Right atrium auricular region (tissue), 2 donors: Measurements from ENCODE around the gene CTDNEP1. TPM values are rescaled to one million over a fixed set of nuclear protein-coding genes. Genes with fewer than 3 reads are reported as not detected.

Source experiments
- DNase-seq: peaks from one replicate; pipeline ENCODE4 v3.0.0-alpha.2; 2019; ENCODE audit warnings: low spot score
- H3K27ac ChIP-seq, 2 donors: fragments of 200-600 bp; sonication (generic); 1 replicate in 1 of 2; 2 replicates in 1 of 2; pipeline ENCODE4 v1.5.1; 2016 to 2019
- H3K27me3 ChIP-seq, 2 donors: fragments of 200-600 bp; sonication (generic); one replicate each; pipeline versions ENCODE4 v1.5.1 to v1.6.0; 2017 to 2019
- H3K36me3 ChIP-seq: fragments of 200-600 bp; sonication (generic); one replicate; pipeline ENCODE4 v1.5.1; 2016
- H3K4me1 ChIP-seq, 2 donors: fragments of 200-600 bp; sonication (generic); one replicate each; pipeline versions ENCODE4 v1.5.1 to v1.6.0; 2017 to 2019
- H3K4me3 ChIP-seq, 2 donors: fragments of 200-600 bp; sonication (generic); 1 replicate in 1 of 2; 2 replicates in 1 of 2; pipeline ENCODE4 v1.5.1; 2017 to 2019; ENCODE audit warnings: mild to moderate bottlenecking in 1 of 2, moderate library complexity in 1 of 2
- H3K9me3 ChIP-seq, 2 donors: fragments of 200-600 bp; sonication (generic); one replicate each; pipeline ENCODE4 v1.5.1; 2019
- CTCF ChIP-seq, 2 donors: fragments of 200-600 bp; sonication (generic); IDR thresholded peaks; one replicate each; pipeline ENCODE4 v1.5.1; 2019; ENCODE audit warnings: antibody characterized with exemption in 2 of 2
- total RNA-seq, 2 donors: library from RNA; depleted of rRNA; stranded (reverse); fragments of >200 nt; gene quantifications; one replicate each; pipeline ENCODE4 v1.1.0, GENCODE V29; 2016

CTDNEP1 gene
- total RNA-seq: 10 to 100 TPM; 55.0 to 77.2 TPM

GRCh38 chr17:7251661-7252175 is at the start of gene CTDNEP1:
Gene CTDNEP1 (minus strand): TSS chr17:7251734. CDS start chr17:7251296, 438 bp downstream.
- Histone ChIP-seq H3K27me3 (no peaks in the 10 kb centered on the region), H3K36me3 (peaks cover 32% of the 10 kb centered on the region), H3K27ac (peak within 1 kb of the TSS; percentile 99), H3K9me3 (no peaks in the 10 kb centered on the region), H3K4me3 (peak within 1 kb of the TSS; percentile 94 to 96), H3K4me1 (peaks cover 0 to 36% of the 10 kb centered on the region in 2 donors)
- peak; percentile 99 for DNase-seq
- TF ChIP-seq CTCF (IDR thresholded peaks at IDR 0.05): no peak

- H3K4me1 ChIP-seq: peaks cover 0 to 55% of the 10 kb centered on the region in 2 donors
- H3K27me3 ChIP-seq: peaks cover 0 to 8% of the 10 kb centered on the region in 2 donors
- peak overlapping the region; percentile 78 to 81 for H3K27ac ChIP-seq
- DNase-seq: peak; percentile 79
- TF ChIP-seq CTCF (IDR thresholded peaks at IDR 0.05): peak; percentile 94 to 98
- peak overlapping the region in 1 of 2 donors; percentile 16 for H3K4me3 ChIP-seq
- H3K9me3 ChIP-seq: no peaks in the 10 kb centered on the region
- no peaks in the 10 kb centered on the region for H3K36me3 ChIP-seq
Observed at GRCh38 chr17:7296189-7296861, 44.8 kb upstream of the CTDNEP1 start.

- Histone ChIP-seq H3K27ac (peak overlapping the region; percentile 78 to 81), H3K4me3 (peak overlapping the region; percentile 13 to 43), H3K4me1 (peaks cover 0 to 63% of the 10 kb centered on the region in 2 donors), H3K9me3 (no peaks in the 10 kb centered on the region), H3K27me3 (peaks cover 0 to 8% of the 10 kb centered on the region in 2 donors), H3K36me3 (no peaks in the 10 kb centered on the region)
- DNase-seq: no peak
- TF ChIP-seq CTCF (IDR thresholded peaks at IDR 0.05): no peak
Observed at GRCh38 chr17:7295230-7296180, 44.0 kb upstream of the CTDNEP1 start.

- Histone ChIP-seq H3K27me3 (peaks cover 0 to 8% of the 10 kb centered on the region in 2 donors), H3K4me3 (peak within 1 kb of the TSS; percentile 13 to 43), H3K36me3 (no peaks in the 10 kb centered on the region), H3K27ac (peak within 1 kb of the TSS; percentile 78 to 81), H3K4me1 (peaks cover 0 to 69% of the 10 kb centered on the region in 2 donors), H3K9me3 (no peaks in the 10 kb centered on the region)
- no peak for TF ChIP-seq CTCF (IDR thresholded peaks at IDR 0.05)
- no peak for DNase-seq
Observed at GRCh38 chr17:7294614-7295153, 43.1 kb upstream of the CTDNEP1 start, which contains the start of gene YBX2. Gene YBX2 (minus strand): TSS chr17:7294639. CDS start chr17:7294500, 139 bp downstream.

GRCh38 chr17:7293816-7294613 is 42.5 kb upstream of the CTDNEP1 start:
- Histone ChIP-seq H3K4me1 (peaks cover 0 to 69% of the 10 kb centered on the region in 2 donors), H3K36me3 (no peaks in the 10 kb centered on the region), H3K4me3 (peak overlapping the region in 1 of 2 donors; percentile 43), H3K9me3 (no peaks in the 10 kb centered on the region), H3K27ac (peak overlapping the region; percentile 78 to 81), H3K27me3 (peaks cover 0 to 8% of the 10 kb centered on the region in 2 donors)
- TF ChIP-seq CTCF (IDR thresholded peaks at IDR 0.05): no peak
- DNase-seq: no peak
